SK-N-SH treated with all-trans-retinoic acid at 6 μM for 48 hours (cell line): ENCODE data around the gene KSR2.

Source experiments
- ATAC-seq: fragments of 200-7000 bp; cut with Tn5 transposase; 3 replicates; pipeline ENCODE4 v1.9.1; 2020; ENCODE audit warnings: mild to moderate bottlenecking, moderate library complexity
- ARNTL ChIP-seq: fragments of 450-650 bp; formaldehyde crosslinking; IDR thresholded peaks from 2 replicates; pipeline ENCODE4 v1.5.0; 2020; ENCODE audit warnings: low read depth, mild to moderate bottlenecking, moderate library complexity, borderline replicate concordance
- BACH2 ChIP-seq: fragments of 250-450 bp; sonication (Bioruptor Pico); IDR thresholded peaks from 2 replicates; pipeline ENCODE4 v1.9.0; 2021; ENCODE audit warnings: mild to moderate bottlenecking, borderline replicate concordance
- CSDC2 ChIP-seq: fragments of 250-450 bp; sonication (Bioruptor Pico); IDR thresholded peaks from 2 replicates; pipeline ENCODE4 v1.5.0; 2020; ENCODE audit warnings: mild to moderate bottlenecking, moderate library complexity
- ESRRG ChIP-seq: fragments of 250-450 bp; sonication (Bioruptor Pico); IDR thresholded peaks from 2 replicates; pipeline ENCODE4 v1.6.1; 2021; ENCODE audit warnings: mild to moderate bottlenecking
- GLIS3 ChIP-seq: fragments of 250-450 bp; sonication (Bioruptor Pico); IDR thresholded peaks from 2 replicates; pipeline ENCODE4 v1.5.0; 2020; ENCODE audit warnings: mild to moderate bottlenecking, moderate library complexity
- ISL1 ChIP-seq: fragments of 250-450 bp; sonication (Bioruptor Pico); IDR thresholded peaks from 2 replicates; pipeline ENCODE4 v2.1.2; 2022; ENCODE audit warnings: mild to moderate bottlenecking, moderate library complexity
- OSR1 ChIP-seq: fragments of 250-450 bp; sonication (Bioruptor Pico); IDR thresholded peaks from 2 replicates; pipeline ENCODE4 v1.8.0; 2022; ENCODE audit warnings: moderate library complexity, mild to moderate bottlenecking, inconsistent platforms
- PPARA ChIP-seq: fragments of 250-450 bp; sonication (Bioruptor Pico); IDR thresholded peaks from 2 replicates; pipeline ENCODE4 v1.5.0; 2020; ENCODE audit warnings: mild to moderate bottlenecking, borderline replicate concordance
- RARB ChIP-seq: fragments of 250-450 bp; sonication (Bioruptor Pico); IDR thresholded peaks from 2 replicates; pipeline ENCODE4 v1.8.0; 2021; ENCODE audit warnings: mild to moderate bottlenecking, moderate library complexity
- SNAI2 ChIP-seq: fragments of 250-450 bp; sonication (Bioruptor Pico); IDR thresholded peaks from 2 replicates; pipeline ENCODE4 v1.5.0; 2020; ENCODE audit warnings: mild to moderate bottlenecking, moderate library complexity
- TCF4 ChIP-seq: fragments of 250-450 bp; sonication (Bioruptor Pico); IDR thresholded peaks from 2 replicates; pipeline ENCODE4 v1.8.0; 2021; ENCODE audit warnings: mild to moderate bottlenecking, moderate library complexity, borderline replicate concordance
- TOX ChIP-seq: fragments of 250-450 bp; sonication (Bioruptor Pico); IDR thresholded peaks from 2 replicates; pipeline ENCODE4 v1.8.0; 2021; ENCODE audit warnings: mild to moderate bottlenecking, moderate library complexity, borderline replicate concordance
- ZC3H10 ChIP-seq: fragments of 250-450 bp; sonication (Bioruptor Pico); IDR thresholded peaks from 2 replicates; pipeline ENCODE4 v1.5.1; 2021; ENCODE audit warnings: mild to moderate bottlenecking, moderate library complexity
- ZFP3 ChIP-seq: fragments of 250-450 bp; sonication (Bioruptor Pico); IDR thresholded peaks from 2 replicates; pipeline ENCODE4 v1.5.0; 2020; ENCODE audit warnings: mild to moderate bottlenecking, moderate library complexity
- ZFP30 ChIP-seq: fragments of 450-650 bp; formaldehyde crosslinking; IDR thresholded peaks from 2 replicates; pipeline ENCODE4 v1.5.0; 2022; ENCODE audit warnings: mild to moderate bottlenecking, moderate library complexity
- ZNF565 ChIP-seq: fragments of 450-650 bp; formaldehyde crosslinking; conservative IDR thresholded peaks from 2 replicates; pipeline ENCODE4 v1.5.0; 2020; ENCODE audit warnings: low read depth, mild to moderate bottlenecking, moderate library complexity
- ZNF8 ChIP-seq: fragments of 450-650 bp; formaldehyde crosslinking; IDR thresholded peaks from 2 replicates; pipeline ENCODE4 v1.5.0; 2020; ENCODE audit warnings: mild to moderate bottlenecking, moderate library complexity
- TF ChIP-seq, protein P1 (sequence below): fragments of 250-450 bp; sonication (Bioruptor Pico); IDR thresholded peaks from 2 replicates; pipeline ENCODE4 v1.5.0; 2020; ENCODE audit warnings: mild to moderate bottlenecking, moderate library complexity
- TF ChIP-seq, protein P2 (sequence below): fragments of 250-450 bp; sonication (Bioruptor Pico); IDR thresholded peaks from 2 replicates; pipeline ENCODE4 v1.5.1; 2021; ENCODE audit warnings: mild to moderate bottlenecking, moderate library complexity
- TF ChIP-seq, protein P3 (sequence below): fragments of 250-450 bp; sonication (Bioruptor Pico); IDR thresholded peaks from 2 replicates; pipeline ENCODE4 v1.8.0; 2020; ENCODE audit warnings: mild to moderate bottlenecking, moderate library complexity, borderline replicate concordance
- TF ChIP-seq, protein P4 (sequence below): fragments of 250-450 bp; sonication (Bioruptor Pico); IDR thresholded peaks from 2 replicates; pipeline ENCODE4 v1.5.1; 2020; ENCODE audit warnings: low read depth, mild to moderate bottlenecking, moderate library complexity
- TF ChIP-seq, protein P5 (sequence below): fragments of 250-450 bp; sonication (Bioruptor Pico); IDR thresholded peaks from 2 replicates; pipeline ENCODE4 v1.8.0; 2021; ENCODE audit warnings: low read depth, mild to moderate bottlenecking, moderate library complexity, borderline replicate concordance

Gene KSR2

DNA sequence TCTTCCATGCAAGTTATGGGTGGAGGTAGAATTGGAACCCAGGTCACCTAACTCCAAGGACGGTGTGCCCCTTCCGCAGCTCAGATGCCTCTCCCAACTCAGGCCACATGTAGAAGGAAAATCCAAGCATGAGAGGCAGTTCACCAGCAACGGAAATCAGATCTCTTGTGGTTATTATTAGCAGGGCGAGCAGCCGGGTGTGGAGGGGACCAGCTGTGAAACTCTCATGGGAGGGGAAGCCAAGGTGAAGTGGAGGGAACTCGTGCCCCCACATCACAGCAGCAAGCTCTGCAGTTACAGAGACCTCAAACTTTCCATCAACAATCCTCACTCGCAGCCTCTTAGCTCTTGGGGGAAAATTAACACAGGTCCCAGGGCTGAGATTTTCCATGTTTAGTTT, 79.7 kb downstream of the KSR2 start:
- TF ChIP-seq GLIS3 (no peak), ISL1 (CRISPR knock-in tag) (no peak), CSDC2 (CRISPR knock-in tag) (no peak), ZFP30 (CRISPR knock-in tag) (no peak), BACH2 (no peak), ZC3H10 (no peak), SNAI2 (CRISPR knock-in tag) (no peak), ARNTL (CRISPR knock-in tag) (no peak), OSR1 (no peak), ZNF565 (CRISPR knock-in tag) (no peak), ZNF8 (CRISPR knock-in tag) (no peak), PPARA (CRISPR knock-in tag) (no peak), TOX (CRISPR knock-in tag) (no peak), ZFP3 (CRISPR knock-in tag) (no peak), RARB (CRISPR knock-in tag) (no peak)
- TF ChIP-seq, protein P1, sequence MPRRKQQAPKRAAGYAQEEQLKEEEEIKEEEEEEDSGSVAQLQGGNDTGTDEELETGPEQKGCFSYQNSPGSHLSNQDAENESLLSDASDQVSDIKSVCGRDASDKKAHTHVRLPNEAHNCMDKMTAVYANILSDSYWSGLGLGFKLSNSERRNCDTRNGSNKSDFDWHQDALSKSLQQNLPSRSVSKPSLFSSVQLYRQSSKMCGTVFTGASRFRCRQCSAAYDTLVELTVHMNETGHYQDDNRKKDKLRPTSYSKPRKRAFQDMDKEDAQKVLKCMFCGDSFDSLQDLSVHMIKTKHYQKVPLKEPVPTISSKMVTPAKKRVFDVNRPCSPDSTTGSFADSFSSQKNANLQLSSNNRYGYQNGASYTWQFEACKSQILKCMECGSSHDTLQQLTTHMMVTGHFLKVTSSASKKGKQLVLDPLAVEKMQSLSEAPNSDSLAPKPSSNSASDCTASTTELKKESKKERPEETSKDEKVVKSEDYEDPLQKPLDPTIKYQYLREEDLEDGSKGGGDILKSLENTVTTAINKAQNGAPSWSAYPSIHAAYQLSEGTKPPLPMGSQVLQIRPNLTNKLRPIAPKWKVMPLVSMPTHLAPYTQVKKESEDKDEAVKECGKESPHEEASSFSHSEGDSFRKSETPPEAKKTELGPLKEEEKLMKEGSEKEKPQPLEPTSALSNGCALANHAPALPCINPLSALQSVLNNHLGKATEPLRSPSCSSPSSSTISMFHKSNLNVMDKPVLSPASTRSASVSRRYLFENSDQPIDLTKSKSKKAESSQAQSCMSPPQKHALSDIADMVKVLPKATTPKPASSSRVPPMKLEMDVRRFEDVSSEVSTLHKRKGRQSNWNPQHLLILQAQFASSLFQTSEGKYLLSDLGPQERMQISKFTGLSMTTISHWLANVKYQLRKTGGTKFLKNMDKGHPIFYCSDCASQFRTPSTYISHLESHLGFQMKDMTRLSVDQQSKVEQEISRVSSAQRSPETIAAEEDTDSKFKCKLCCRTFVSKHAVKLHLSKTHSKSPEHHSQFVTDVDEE (CRISPR knock-in tag): no peak
- TF ChIP-seq, protein P2, sequence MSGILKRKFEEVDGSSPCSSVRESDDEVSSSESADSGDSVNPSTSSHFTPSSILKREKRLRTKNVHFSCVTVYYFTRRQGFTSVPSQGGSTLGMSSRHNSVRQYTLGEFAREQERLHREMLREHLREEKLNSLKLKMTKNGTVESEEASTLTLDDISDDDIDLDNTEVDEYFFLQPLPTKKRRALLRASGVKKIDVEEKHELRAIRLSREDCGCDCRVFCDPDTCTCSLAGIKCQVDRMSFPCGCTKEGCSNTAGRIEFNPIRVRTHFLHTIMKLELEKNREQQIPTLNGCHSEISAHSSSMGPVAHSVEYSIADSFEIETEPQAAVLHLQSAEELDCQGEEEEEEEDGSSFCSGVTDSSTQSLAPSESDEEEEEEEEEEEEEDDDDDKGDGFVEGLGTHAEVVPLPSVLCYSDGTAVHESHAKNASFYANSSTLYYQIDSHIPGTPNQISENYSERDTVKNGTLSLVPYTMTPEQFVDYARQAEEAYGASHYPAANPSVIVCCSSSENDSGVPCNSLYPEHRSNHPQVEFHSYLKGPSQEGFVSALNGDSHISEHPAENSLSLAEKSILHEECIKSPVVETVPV: no peak
- TF ChIP-seq, protein P3, sequence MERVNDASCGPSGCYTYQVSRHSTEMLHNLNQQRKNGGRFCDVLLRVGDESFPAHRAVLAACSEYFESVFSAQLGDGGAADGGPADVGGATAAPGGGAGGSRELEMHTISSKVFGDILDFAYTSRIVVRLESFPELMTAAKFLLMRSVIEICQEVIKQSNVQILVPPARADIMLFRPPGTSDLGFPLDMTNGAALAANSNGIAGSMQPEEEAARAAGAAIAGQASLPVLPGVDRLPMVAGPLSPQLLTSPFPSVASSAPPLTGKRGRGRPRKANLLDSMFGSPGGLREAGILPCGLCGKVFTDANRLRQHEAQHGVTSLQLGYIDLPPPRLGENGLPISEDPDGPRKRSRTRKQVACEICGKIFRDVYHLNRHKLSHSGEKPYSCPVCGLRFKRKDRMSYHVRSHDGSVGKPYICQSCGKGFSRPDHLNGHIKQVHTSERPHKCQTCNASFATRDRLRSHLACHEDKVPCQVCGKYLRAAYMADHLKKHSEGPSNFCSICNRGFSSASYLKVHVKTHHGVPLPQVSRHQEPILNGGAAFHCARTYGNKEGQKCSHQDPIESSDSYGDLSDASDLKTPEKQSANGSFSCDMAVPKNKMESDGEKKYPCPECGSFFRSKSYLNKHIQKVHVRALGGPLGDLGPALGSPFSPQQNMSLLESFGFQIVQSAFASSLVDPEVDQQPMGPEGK (CRISPR knock-in tag): no peak
- TF ChIP-seq, protein P4, sequence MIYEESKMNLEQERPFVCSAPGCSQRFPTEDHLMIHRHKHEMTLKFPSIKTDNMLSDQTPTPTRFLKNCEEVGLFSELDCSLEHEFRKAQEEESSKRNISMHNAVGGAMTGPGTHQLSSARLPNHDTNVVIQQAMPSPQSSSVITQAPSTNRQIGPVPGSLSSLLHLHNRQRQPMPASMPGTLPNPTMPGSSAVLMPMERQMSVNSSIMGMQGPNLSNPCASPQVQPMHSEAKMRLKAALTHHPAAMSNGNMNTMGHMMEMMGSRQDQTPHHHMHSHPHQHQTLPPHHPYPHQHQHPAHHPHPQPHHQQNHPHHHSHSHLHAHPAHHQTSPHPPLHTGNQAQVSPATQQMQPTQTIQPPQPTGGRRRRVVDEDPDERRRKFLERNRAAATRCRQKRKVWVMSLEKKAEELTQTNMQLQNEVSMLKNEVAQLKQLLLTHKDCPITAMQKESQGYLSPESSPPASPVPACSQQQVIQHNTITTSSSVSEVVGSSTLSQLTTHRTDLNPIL: no peak
- no peak for ATAC-seq

DNA sequence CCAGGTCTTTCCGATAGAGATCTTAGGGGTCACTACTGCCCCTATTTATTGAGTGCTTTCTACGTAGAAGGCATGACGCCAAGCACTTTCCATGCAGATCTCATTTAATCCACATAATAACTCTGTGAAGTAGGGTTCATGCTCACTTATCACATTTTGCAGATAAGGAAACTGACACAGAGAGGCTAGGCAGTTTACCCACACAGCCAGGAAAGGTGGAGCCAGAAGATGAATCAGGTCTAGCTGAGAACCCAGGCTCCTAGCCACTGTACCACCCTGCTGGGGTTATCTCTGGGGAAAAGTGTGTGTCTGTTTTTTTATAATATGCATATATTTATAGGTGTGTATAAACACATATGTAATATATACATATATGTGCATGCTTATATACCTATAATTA, 83.6 kb downstream of the KSR2 start:
- no peak for ATAC-seq

More for the DNA sequence above, 83.6 kb downstream of the KSR2 start:
- no peak for TF ChIP-seq OSR1
- no peak for TF ChIP-seq ESRRG
- no peak for TF ChIP-seq TCF4 (CRISPR knock-in tag)
- TF ChIP-seq, protein P4: no peak
- TF ChIP-seq, protein P5, sequence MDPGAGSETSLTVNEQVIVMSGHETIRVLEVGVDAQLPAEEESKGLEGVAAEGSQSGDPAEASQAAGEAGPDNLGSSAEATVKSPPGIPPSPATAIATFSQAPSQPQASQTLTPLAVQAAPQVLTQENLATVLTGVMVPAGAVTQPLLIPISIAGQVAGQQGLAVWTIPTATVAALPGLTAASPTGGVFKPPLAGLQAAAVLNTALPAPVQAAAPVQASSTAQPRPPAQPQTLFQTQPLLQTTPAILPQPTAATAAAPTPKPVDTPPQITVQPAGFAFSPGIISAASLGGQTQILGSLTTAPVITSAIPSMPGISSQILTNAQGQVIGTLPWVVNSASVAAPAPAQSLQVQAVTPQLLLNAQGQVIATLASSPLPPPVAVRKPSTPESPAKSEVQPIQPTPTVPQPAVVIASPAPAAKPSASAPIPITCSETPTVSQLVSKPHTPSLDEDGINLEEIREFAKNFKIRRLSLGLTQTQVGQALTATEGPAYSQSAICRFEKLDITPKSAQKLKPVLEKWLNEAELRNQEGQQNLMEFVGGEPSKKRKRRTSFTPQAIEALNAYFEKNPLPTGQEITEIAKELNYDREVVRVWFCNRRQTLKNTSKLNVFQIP (CRISPR knock-in tag): no peak
- no peak for TF ChIP-seq GLIS3
